Right lobe of liver (tissue), 6 donors: ENCODE results near the gene THAP4. TPM values are rescaled to one million over a fixed set of nuclear protein-coding genes. Genes with fewer than 3 reads are reported as not detected.

Experiments
- ATAC-seq, 4 donors: fragments of 200-7000 bp; cut with Tn5 transposase; one replicate each; pipeline ENCODE4 v1.9.1; 2020; ENCODE audit warnings: mild to moderate bottlenecking in 4 of 4, moderate library complexity in 4 of 4
- DNase-seq, 3 donors: peaks; one replicate each; pipeline ENCODE4 v3.0.0-alpha.2; 2020
- H3K27ac ChIP-seq, 3 donors: fragments of 200-600 bp; one replicate each; pipeline ENCODE4 v1.8.0; 2022
- H3K27me3 ChIP-seq, 2 donors: fragments of 200-600 bp; one replicate each; pipeline ENCODE4 v1.8.0; 2022
- H3K36me3 ChIP-seq, 4 donors: fragments of 200-600 bp; sonication (generic) in 1 of 4; one replicate each; pipeline versions ENCODE4 v1.5.1 to v1.8.0; 2017 to 2022; ENCODE audit warnings: control low read depth in 1 of 4
- H3K4me1 ChIP-seq, 4 donors: fragments of 200-600 bp; sonication (generic) in 1 of 4; one replicate each; pipeline versions ENCODE4 v1.5.1 to v1.8.0; 2017 to 2022; ENCODE audit warnings: control low read depth in 1 of 4
- H3K4me3 ChIP-seq, 3 donors: fragments of 200-600 bp; one replicate each; pipeline ENCODE4 v1.8.0; 2022
- H3K9me3 ChIP-seq, 4 donors: fragments of 200-600 bp; sonication (generic) in 1 of 4; one replicate each; pipeline versions ENCODE4 v1.5.1 to v1.8.0; 2017 to 2022; ENCODE audit warnings: control low read depth in 1 of 4
- POLR2A ChIP-seq: fragments of 450-650 bp; IDR thresholded peaks from one replicate; pipeline ENCODE4 v1.6.1; 2017; ENCODE audit warnings: antibody characterized with exemption, mild to moderate bottlenecking
- WGBS: methylation state at CpG from one replicate; pipeline ENCODE4 v1.1.6; 2018; ENCODE audit warnings: low coverage, low lambda C conversion rate; ENCODE audit not compliant: insufficient coverage; ENCODE audit errors: missing lambda C conversion rate; 5-methylcytosine and 5-hydroxymethylcytosine counted together
- intact Hi-C, 2 donors: fragments of 100-400 bp; cut with DNase I; formaldehyde crosslinking; loops; one replicate each; pipeline versions ENCODE4 v1.11.2 to v1.14.1; 2022
- total RNA-seq, 6 experiments: library from RNA; depleted of rRNA in 2 of 6; stranded (reverse); fragments of >200 nt in 2 of 6; fragmentation: NEBNext Ultra II Directional in 3 of 6; extraction: Animal tissue kit (Norgen Biotek cat#: 25700) in 3 of 6; gene quantifications; one replicate each; pipeline versions ENCODE4 v1.1.0 to v1.2.4, GENCODE V29; 2016 to 2023
- TF ChIP-seq, protein P1 (sequence below), 4 donors: fragments of 200-600 bp in 3 of 4; fragments of 450-650 bp in 1 of 4; IDR thresholded peaks; one replicate each; pipeline versions ENCODE4 v1.5.1 to v1.8.0; 2016 to 2022; ENCODE audit warnings: antibody characterized with exemption in 4 of 4, mild to moderate bottlenecking in 2 of 4
- donor health status: DM: no; HTN: yes; CAD: no.
- donor health status: DM: no; HTN: no; CAD: no.
- donor health status: DM: no; HTN: no; CAD: no.
- donor health status: DM: no; HTN: yes; CAD: no.
- donor health status: DM: no; HTN: yes; CAD: no.

THAP4 gene
- total RNA-seq, 6 experiments from 2014 or later, result 22.1 to 39.2 (median 25.0) TPM

DNA sequence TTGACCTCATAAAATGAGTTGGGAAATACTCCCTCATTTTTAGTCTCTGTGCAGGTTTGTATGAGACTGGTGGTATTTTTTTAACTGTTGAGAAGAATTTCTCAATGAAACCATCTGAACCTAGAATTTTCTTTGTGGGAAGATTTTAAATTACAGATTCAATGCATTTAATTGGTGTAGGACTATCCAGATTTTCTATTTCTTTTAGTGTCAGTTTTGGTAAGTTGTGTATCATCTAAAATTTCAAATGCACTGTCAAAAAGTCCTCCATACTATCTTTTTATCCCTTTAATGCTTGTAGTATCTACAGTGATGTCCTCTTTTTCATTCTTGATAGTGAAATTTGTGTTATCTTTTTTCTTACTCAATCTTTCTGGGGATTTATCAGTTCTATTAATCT, 80.2 kb downstream of the THAP4 start:
- TF ChIP-seq, protein P1, sequence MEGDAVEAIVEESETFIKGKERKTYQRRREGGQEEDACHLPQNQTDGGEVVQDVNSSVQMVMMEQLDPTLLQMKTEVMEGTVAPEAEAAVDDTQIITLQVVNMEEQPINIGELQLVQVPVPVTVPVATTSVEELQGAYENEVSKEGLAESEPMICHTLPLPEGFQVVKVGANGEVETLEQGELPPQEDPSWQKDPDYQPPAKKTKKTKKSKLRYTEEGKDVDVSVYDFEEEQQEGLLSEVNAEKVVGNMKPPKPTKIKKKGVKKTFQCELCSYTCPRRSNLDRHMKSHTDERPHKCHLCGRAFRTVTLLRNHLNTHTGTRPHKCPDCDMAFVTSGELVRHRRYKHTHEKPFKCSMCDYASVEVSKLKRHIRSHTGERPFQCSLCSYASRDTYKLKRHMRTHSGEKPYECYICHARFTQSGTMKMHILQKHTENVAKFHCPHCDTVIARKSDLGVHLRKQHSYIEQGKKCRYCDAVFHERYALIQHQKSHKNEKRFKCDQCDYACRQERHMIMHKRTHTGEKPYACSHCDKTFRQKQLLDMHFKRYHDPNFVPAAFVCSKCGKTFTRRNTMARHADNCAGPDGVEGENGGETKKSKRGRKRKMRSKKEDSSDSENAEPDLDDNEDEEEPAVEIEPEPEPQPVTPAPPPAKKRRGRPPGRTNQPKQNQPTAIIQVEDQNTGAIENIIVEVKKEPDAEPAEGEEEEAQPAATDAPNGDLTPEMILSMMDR (IDR thresholded peaks at IDR 0.05), result no peak
- no peak for TF ChIP-seq POLR2A
- no peaks in the 10 kb centered on the region for H3K9me3 ChIP-seq
- ATAC-seq (no peak), DNase-seq (no peak)
- no peaks in the 10 kb centered on the region for H3K36me3 ChIP-seq
- no peak overlapping the region for H3K4me3 ChIP-seq
- no peak overlapping the region for H3K27ac ChIP-seq
- H3K27me3 ChIP-seq, result no peaks in the 10 kb centered on the region
- intact Hi-C loops, result no loop called here
- H3K4me1 ChIP-seq, result peaks cover 0 to 9% (median 4%) of the 10 kb centered on the region in 4 donors

DNA sequence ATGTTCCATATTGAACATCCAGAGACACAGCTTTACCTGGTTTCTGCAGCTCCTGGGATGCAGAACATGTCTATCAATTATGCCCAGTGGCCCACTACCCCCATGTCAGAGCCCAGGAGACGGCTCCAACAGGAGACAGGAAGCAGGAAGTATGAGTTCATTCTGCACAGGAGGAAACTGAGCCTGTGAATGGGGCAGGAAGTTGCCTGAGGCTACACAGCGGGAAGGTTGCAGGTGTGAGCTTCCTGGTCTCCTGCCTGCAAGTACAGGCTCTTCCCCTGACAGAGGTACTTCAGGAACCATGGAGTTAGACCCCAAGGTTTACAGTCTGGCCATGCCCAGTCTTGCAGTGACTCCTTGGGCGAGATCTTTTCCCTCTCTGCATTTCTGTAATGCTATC, 81.2 kb downstream of the THAP4 start:
- Histone ChIP-seq H3K9me3 (no peaks in the 10 kb centered on the region), H3K27me3 (no peaks in the 10 kb centered on the region), H3K36me3 (no peaks in the 10 kb centered on the region), H3K4me1 (peaks cover 0 to 19% (median 9%) of the 10 kb centered on the region in 4 donors), H3K4me3 (no peak overlapping the region), H3K27ac (no peak overlapping the region)
- TF ChIP-seq POLR2A, result no peak
- TF ChIP-seq, protein P1 (IDR thresholded peaks at IDR 0.05), result no peak
- intact Hi-C loops, result no loop called here
- ATAC-seq, result no peak
- 80% methylated on average over 1 of the region's 3 CpGs for WGBS
- DNase-seq, result no peak

- Histone ChIP-seq H3K27ac (no peak overlapping the region), H3K9me3 (no peaks in the 10 kb centered on the region), H3K4me3 (no peak overlapping the region), H3K27me3 (no peaks in the 10 kb centered on the region), H3K36me3 (no peaks in the 10 kb centered on the region), H3K4me1 (peaks cover 0 to 27% (median 13%) of the 10 kb centered on the region in 4 donors)
- no peak for TF ChIP-seq POLR2A
- TF ChIP-seq, protein P1 (IDR thresholded peaks at IDR 0.05), result no peak
- WGBS, result 68% methylated on average over 3 of the region's 7 CpGs
- ATAC-seq (no peak), DNase-seq (no peak)
- intact Hi-C loops, result no loop called here
These were observed 82.2 kb downstream of the THAP4 start for GRCh38 chr2:241554610-241555322.

- H3K9me3 ChIP-seq, result no peaks in the 10 kb centered on the region
- WGBS, result 53% methylated on average over 5 of the region's 6 CpGs
- no peaks in the 10 kb centered on the region for H3K27me3 ChIP-seq
- H3K4me3 ChIP-seq, result no peak overlapping the region
- TF ChIP-seq, protein P1 (IDR thresholded peaks at IDR 0.05), result no peak
- TF ChIP-seq POLR2A, result no peak
- peaks cover 0 to 32% (median 13%) of the 10 kb centered on the region in 4 donors for H3K4me1 ChIP-seq
- intact Hi-C loops, result no loop called here
- no peak overlapping the region for H3K27ac ChIP-seq
- no peaks in the 10 kb centered on the region for H3K36me3 ChIP-seq
- DNase-seq (no peak), ATAC-seq (no peak)
These were observed 83.0 kb downstream of the THAP4 start for GRCh38 chr2:241553981-241554380.
